GM06990 (cell line): ENCODE results near the gene NFKBIZ.
A peak's percentile ranks its signal among the peaks of the same experiment; 100 is the strongest.

Experiments used
- DNase-seq: peaks from one replicate; pipeline ENCODE4 v3.0.0-alpha.2; 2011; ENCODE audit not compliant: insufficient read length; ENCODE audit errors: extremely low read depth
- H3K27me3 ChIP-seq: replicated peaks from 2 replicates; pipeline ENCODE4 v1.6.0; 2011; ENCODE audit warnings: low read length; ENCODE audit not compliant: control insufficient read depth, insufficient read depth
- H3K36me3 ChIP-seq: 2 replicates; pipeline ENCODE4 v1.5.1; 2011; ENCODE audit warnings: low read length; ENCODE audit not compliant: control insufficient read depth, insufficient read depth
- H3K4me3 ChIP-seq: replicated peaks from 2 replicates; pipeline ENCODE4 v1.5.1; 2011; ENCODE audit warnings: low read depth, mild to moderate bottlenecking, control low read depth, low read length
- CTCF ChIP-seq: IDR thresholded peaks from 2 replicates; pipeline ENCODE4 v1.5.1; 2011; ENCODE audit warnings: low read length, control low read depth, mild to moderate bottlenecking, inconsistent platforms; ENCODE audit not compliant: insufficient read depth, poor library complexity, severe bottlenecking

NFKBIZ gene

GRCh38 chr3:101813817-101814440 lies 35.4 kb upstream of the NFKBIZ start:
- no peak for DNase-seq
- H3K36me3 ChIP-seq, result peaks cover 2% of the 10 kb centered on the region; the same call in 1 of the 2 replicates
- peak; percentile 41 for TF ChIP-seq CTCF
- no peak overlapping the region for H3K4me3 ChIP-seq
- no peaks in the 10 kb centered on the region for H3K27me3 ChIP-seq

- no peak for TF ChIP-seq CTCF
- no peak for DNase-seq
- H3K36me3 ChIP-seq, result peaks cover 2% of the 10 kb centered on the region; the same call in 1 of the 2 replicates
- H3K4me3 ChIP-seq, result no peak overlapping the region
- no peaks in the 10 kb centered on the region for H3K27me3 ChIP-seq
These were observed 34.5 kb upstream of the NFKBIZ start for GRCh38 chr3:101814835-101815234.

- TF ChIP-seq CTCF, result no peak
- H3K4me3 ChIP-seq, result no peak overlapping the region
These were observed 32.8 kb upstream of the NFKBIZ start for GRCh38 chr3:101816215-101817149.

GRCh38 chr3:101817992-101818391 lies 31.3 kb upstream of the NFKBIZ start:
- TF ChIP-seq CTCF, result no peak
- Histone ChIP-seq H3K4me3 (no peak overlapping the region), H3K27me3 (no peaks in the 10 kb centered on the region), H3K36me3 (peaks cover 2% of the 10 kb centered on the region; the same call in 1 of the 2 replicates)
- no peak for DNase-seq

More at GRCh38 chr3:101816215-101817149, 32.8 kb upstream of the NFKBIZ start:
- Histone ChIP-seq H3K36me3 (peaks cover 2% of the 10 kb centered on the region; the same call in 1 of the 2 replicates), H3K27me3 (no peaks in the 10 kb centered on the region)
- no peak for DNase-seq

GRCh38 chr3:101819649-101820206 lies 29.6 kb upstream of the NFKBIZ start:
- no peak for TF ChIP-seq CTCF
- H3K27me3 ChIP-seq, result no peaks in the 10 kb centered on the region
- peaks cover 2% of the 10 kb centered on the region; the same call in 1 of the 2 replicates for H3K36me3 ChIP-seq
- no peak for DNase-seq
- H3K4me3 ChIP-seq, result no peak overlapping the region
